CD4-positive, alpha-beta T cell treated with Interleukin-6 for 4 hours (primary cell): Measurements from ENCODE around the gene GUCA1A.
"Not testable (repeated sequence)": the region's sequence is repeated elsewhere in the genome, so short reads cannot be mapped to it uniquely, and the experiment has no call there.

Source experiments
- DNase-seq: peaks from one replicate; pipeline ENCODE4 v3.0.0-alpha.2; 2020; ENCODE audit warnings: mixed read lengths

Gene GUCA1A

GRCh38 chr6:42211726-42212125, 38.6 kb downstream of the GUCA1A start:
- DNase-seq = no peak

- DNase-seq = no peak
Observed at GRCh38 chr6:42212442-42212841, 39.3 kb downstream of the GUCA1A start.

DNA sequence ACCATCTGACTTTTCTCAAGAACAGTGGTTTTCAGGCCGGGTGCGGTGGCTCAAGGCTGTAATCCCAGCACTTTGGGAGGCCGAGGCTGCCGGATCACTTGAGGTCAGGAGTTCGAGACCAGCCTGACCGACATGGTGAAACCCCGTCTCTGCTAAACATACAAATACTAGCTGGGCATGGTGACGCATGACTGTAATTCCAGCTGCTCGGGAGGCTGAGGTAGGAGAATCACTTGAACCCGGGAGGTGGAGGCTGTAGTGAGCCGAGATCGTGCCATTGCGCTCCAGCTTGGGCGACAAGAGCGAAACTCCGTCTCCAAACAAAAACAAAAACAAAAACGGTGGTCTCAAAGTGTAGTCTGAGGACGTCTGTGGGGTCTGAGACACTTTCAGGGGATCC, 43.3 kb downstream of the GUCA1A start:
- DNase-seq = not testable (repeated sequence)

- no peak for DNase-seq
Observed at GRCh38 chr6:42217157-42217518, 44.0 kb downstream of the GUCA1A start.

- DNase-seq = peak; percentile 90
Observed at GRCh38 chr6:42217519-42218367, 44.6 kb downstream of the GUCA1A start, which contains the start of gene MRPS10. Gene MRPS10 (minus strand): TSS chr6:42217861. CDS start chr6:42217849, 12 bp downstream.

GRCh38 chr6:42220807-42221206, 47.6 kb downstream of the GUCA1A start:
- DNase-seq = no peak

DNA sequence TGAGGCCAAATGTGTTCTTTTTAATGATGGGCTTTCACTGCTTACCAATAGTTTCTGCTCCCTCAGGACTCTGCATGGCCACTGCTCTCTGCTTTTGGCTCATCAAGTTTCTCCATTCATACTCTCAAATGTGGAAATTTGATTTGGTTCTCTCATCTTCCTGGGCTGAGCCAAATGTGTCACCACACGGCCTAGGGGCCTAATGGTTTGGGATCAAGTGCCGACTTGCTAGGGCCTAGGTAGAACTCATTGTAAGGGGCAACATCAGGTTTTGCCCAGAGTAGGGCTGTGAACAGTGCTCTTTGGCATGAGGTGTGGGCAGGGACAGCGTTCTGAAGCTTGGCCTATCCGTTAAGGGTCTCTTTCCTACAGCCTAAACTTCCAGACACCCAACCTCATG, 48.4 kb downstream of the GUCA1A start:
- no peak for DNase-seq

DNA sequence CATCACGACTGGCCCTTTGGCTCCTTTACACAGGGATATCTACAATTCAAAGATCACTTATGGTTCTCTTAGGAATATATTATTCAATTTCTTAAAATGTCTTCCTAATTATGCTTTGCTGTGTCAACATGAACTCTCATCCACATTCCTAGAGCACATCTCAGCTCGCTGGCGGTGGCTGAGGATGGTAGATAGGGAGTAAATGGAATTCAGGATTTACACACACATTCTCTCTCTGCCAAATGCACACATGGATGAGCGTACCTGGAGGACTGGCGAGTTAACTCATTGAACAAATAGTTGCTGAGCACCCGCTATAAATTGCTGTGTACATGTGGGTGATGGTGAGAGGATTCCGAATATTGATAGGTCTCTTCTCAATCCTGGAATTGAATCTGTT, 49.3 kb downstream of the GUCA1A start:
- DNase-seq = no peak

DNA sequence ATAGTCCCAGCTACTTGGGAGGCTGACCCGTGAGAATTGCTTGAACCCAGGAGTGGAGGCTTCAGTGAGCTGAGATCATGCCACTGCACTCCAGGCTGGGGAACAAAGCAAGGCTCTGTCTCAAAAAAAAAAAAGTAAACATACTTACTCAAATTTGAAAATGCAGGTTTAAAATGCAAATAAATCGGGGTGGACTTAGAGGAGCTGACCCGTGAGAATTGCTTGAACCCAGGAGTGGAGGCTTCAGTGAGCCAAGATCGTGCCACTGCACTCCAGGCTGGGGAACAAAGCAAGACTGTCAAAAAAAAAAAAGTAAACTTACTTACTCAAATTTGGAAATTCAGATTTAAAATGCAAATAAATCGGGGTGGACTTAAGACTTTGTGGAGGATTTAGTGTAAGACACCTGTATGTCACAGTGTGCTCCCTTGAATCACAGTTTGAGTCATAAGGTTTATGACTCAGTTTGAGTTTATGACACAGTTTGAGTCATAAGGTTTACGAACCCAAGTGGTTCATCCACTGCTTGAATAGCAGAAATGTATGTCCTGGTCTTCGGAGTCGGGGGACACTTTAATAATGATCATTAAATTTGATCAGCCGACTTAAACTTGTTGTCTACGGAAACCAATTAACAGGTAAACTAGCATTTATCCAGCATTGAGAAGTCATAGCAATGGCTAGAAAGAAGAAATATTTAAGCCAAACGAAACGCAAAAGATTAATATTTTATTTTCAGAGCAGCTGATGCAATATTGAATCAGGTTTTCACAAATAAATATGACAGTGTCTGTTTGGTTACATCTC, 51.3 kb downstream of the GUCA1A start:
- DNase-seq = no peak

DNA sequence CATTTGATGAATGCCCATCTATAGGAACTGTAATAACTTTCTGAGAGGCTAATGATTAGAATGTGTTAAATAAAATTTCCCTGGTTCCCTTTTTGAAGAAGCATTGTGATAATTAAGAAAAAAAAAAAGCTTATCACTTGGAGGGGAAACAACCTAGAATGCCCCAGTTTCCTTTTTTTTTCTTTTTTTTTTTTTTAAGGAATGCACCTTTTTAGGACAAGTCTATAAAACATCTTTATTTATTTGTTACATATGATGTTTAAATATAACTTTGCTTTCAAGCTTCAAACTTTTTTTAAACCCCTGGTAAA, 51.8 kb downstream of the GUCA1A start:
- no peak for DNase-seq

GRCh38 chr6:42225419-42225818, 52.3 kb downstream of the GUCA1A start:
- DNase-seq = no peak

DNA sequence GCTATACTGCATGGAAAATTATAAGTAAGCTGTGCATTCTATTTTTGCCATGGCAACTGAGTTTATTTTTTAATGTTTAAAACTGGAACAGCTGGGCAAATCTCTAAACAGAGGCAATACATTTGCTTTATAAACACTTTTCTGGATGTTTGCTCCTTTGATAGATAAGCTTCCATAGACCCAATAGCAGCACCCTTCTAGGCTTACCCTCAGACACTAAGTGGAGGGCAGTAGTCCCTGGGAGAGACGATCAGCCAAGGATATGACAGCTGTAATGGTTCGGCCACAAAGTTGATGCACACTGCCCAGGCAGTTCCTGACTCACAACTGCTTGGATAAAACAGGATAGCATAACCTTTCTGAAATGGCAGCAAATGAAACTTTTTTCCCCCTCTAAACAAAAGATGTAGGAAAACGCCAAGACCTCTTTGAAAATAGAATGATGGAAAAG, 53.0 kb downstream of the GUCA1A start:
- no peak for DNase-seq

DNA sequence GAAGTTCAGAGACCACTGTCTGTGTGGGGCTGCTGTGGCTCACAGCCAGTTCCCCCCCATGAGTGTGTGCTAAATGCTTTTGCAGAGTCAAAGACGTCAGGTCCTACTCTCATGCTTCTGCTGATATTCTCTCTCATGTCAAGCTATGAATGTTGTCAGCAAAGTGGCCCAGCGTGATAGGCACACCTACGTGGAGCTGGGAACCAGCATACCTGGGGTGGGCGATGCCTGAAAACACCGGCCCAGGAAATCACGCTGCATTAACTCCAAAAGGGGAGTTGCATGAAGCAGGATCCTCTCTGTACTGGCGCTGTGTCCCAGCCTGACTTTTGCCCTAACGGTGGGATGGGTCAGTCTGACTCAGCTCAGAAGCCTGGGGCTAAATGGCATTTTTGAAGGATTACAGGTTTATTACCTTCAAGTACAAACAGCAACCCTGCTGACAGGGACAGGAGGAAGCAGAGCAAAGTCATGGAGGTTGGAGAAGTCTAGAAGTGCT, 53.5 kb downstream of the GUCA1A start:
- no peak for DNase-seq

- no peak for DNase-seq
Observed at GRCh38 chr6:42227173-42227850, 54.1 kb downstream of the GUCA1A start.

DNA sequence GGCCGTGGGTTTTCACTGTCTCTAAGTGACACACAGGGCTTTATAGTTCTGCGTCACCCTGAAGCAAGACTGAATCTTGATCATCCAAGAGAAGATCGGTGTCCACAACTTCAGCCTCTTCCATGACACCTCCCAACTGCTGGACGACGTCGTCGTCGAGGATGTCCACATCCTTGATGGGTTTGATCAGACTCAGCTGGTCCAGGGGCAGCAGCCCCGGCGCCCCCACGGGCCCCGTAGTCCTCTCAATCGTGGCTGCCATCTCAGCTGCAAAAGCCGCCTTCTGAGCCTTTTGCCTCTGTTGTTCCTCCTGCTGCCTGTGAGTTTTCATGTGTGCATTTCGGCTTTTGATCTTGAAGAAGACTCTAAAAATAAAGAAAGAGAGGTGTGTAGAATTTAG, 55.1 kb downstream of the GUCA1A start:
- DNase-seq = no peak
